ENCODE measurements around the gene NR2C1. TPM values are rescaled to one million over a fixed set of nuclear protein-coding genes. Genes with fewer than 3 reads are reported as not detected.

Gene NR2C1
- total RNA-seq, 6 experiments from 2014 or later: 19.0 to 40.2 (median 21.1) TPM

DNA sequence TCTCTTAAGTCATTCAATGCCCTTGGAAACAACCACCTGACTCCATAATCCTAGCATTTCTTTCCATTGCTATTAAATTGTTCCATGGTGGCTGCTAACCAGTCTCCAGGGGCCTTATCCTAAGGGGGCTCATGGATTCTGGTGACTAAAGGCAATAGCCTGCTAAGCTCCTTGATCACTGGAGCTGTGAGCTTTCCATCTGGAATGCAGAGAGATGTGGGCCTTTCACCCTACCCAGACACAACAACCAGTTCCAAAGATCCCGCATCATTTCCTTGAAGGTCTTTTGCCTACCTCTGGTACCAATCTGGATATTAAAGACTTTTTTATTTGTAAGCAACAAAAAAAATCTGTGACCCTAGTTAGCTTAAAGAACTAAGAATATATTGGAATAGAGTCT, 102.9 kb downstream of the NR2C1 start:
- WGBS (ENCODE audit: insufficient coverage, low coverage, low lambda C conversion rate, missing lambda C conversion rate): 100% methylated on average over 1 of the region's 1 CpG
- TF ChIP-seq, protein P1, sequence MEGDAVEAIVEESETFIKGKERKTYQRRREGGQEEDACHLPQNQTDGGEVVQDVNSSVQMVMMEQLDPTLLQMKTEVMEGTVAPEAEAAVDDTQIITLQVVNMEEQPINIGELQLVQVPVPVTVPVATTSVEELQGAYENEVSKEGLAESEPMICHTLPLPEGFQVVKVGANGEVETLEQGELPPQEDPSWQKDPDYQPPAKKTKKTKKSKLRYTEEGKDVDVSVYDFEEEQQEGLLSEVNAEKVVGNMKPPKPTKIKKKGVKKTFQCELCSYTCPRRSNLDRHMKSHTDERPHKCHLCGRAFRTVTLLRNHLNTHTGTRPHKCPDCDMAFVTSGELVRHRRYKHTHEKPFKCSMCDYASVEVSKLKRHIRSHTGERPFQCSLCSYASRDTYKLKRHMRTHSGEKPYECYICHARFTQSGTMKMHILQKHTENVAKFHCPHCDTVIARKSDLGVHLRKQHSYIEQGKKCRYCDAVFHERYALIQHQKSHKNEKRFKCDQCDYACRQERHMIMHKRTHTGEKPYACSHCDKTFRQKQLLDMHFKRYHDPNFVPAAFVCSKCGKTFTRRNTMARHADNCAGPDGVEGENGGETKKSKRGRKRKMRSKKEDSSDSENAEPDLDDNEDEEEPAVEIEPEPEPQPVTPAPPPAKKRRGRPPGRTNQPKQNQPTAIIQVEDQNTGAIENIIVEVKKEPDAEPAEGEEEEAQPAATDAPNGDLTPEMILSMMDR (IDR thresholded peaks at IDR 0.05): no peak
- no peak for TF ChIP-seq POLR2A (IDR thresholded peaks at IDR 0.05)
- H3K9me3 ChIP-seq: no peaks in the 10 kb centered on the region
- H3K36me3 ChIP-seq: peaks cover 0 to 4% (median 2%) of the 10 kb centered on the region in 4 donors
- DNase-seq (no peak), ATAC-seq (no peak)
- no peak overlapping the region for H3K4me3 ChIP-seq
- no peak overlapping the region for H3K27ac ChIP-seq
- H3K27me3 ChIP-seq: no peaks in the 10 kb centered on the region
- no peaks in the 10 kb centered on the region for H3K4me1 ChIP-seq
- intact Hi-C loops (cut with DNase I): no loop called here

Other genes with a start within 250 kb of the NR2C1 start
- 10 to 100 TPM; 39.9 to 96.0 (median 51.3) TPM for gene NDUFA12, start 69.9 kb downstream of the NR2C1 start, total RNA-seq
- gene FGD6, start 143.8 kb upstream of the NR2C1 start, total RNA-seq: 1 to 10 TPM; 3.5 to 7.8 (median 5.1) TPM
- 10 to 100 TPM; 23.5 to 34.2 (median 28.9) TPM for gene VEZT, start 144.2 kb upstream of the NR2C1 start, total RNA-seq